Activated T-cell treated with anti-CD3 and anti-CD28 coated beads, Interleukin-2, amount 50 U/mL, for 72 hours (primary cell): ENCODE data around the gene IZUMO4. TPM values are rescaled to one million over a fixed set of nuclear protein-coding genes. Genes with fewer than 3 reads are reported as not detected.

Experiments
- ATAC-seq, 2 donors: fragments of 150-1000 bp; cut with Tn5 transposase; replicated peaks in 1 of 2; 2 replicates each; pipeline ENCODE4 v1.10.0; 2021; ENCODE audit warnings: moderate library complexity in 2 of 2, mild to moderate bottlenecking in 1 of 2
- DNase-seq, 2 donors: peaks; one replicate each; pipeline ENCODE4 v3.0.0; 2021 to 2022; ENCODE audit warnings: mixed read lengths in 1 of 2
- H3K27ac Mint-ChIP-seq: one replicate; pipeline ENCODE4 v1.8.0; 2022; ENCODE audit warnings: mild to moderate bottlenecking, moderate library complexity, mixed read lengths
- H3K27me3 Mint-ChIP-seq: one replicate; pipeline ENCODE4 v1.8.0; 2022; ENCODE audit warnings: low read depth, mixed read lengths
- H3K36me3 Mint-ChIP-seq, 2 donors: one replicate each; pipeline ENCODE4 v1.8.0; 2022; ENCODE audit warnings: mixed read lengths in 2 of 2, mild to moderate bottlenecking in 1 of 2; ENCODE audit not compliant: insufficient read depth in 2 of 2
- H3K4me1 Mint-ChIP-seq: one replicate; pipeline ENCODE4 v1.8.0; 2022; ENCODE audit warnings: low read depth, mixed read lengths
- H3K4me3 Mint-ChIP-seq, 2 donors: one replicate each; pipeline ENCODE4 v1.8.0; 2022; ENCODE audit warnings: mild to moderate bottlenecking in 2 of 2, mixed read lengths in 2 of 2, moderate library complexity in 2 of 2
- H3K9me3 Mint-ChIP-seq, 2 donors: one replicate each; pipeline ENCODE4 v1.8.0; 2022; ENCODE audit warnings: mixed read lengths in 2 of 2
- total RNA-seq, 2 donors: library from RNA; stranded (reverse); gene quantifications; one replicate each; pipeline ENCODE4 v1.2.3, GENCODE V29; 2022

Gene IZUMO4
- total RNA-seq, 2 donors from 2014 or later: 28.5 to 36.9 TPM

GRCh38 chr19:2111886-2112285, 15.2 kb downstream of the IZUMO4 start:
- DNase-seq (no peak), ATAC-seq (no peak)
- H3K36me3 Mint-ChIP-seq: peaks cover 4 to 19% of the 10 kb centered on the region in 2 donors
- H3K27me3 Mint-ChIP-seq: no peaks in the 10 kb centered on the region
- no peaks in the 10 kb centered on the region for H3K4me1 Mint-ChIP-seq
- no peaks in the 10 kb centered on the region for H3K9me3 Mint-ChIP-seq
- no peak overlapping the region for H3K4me3 Mint-ChIP-seq
- H3K27ac Mint-ChIP-seq: no peak overlapping the region

DNA sequence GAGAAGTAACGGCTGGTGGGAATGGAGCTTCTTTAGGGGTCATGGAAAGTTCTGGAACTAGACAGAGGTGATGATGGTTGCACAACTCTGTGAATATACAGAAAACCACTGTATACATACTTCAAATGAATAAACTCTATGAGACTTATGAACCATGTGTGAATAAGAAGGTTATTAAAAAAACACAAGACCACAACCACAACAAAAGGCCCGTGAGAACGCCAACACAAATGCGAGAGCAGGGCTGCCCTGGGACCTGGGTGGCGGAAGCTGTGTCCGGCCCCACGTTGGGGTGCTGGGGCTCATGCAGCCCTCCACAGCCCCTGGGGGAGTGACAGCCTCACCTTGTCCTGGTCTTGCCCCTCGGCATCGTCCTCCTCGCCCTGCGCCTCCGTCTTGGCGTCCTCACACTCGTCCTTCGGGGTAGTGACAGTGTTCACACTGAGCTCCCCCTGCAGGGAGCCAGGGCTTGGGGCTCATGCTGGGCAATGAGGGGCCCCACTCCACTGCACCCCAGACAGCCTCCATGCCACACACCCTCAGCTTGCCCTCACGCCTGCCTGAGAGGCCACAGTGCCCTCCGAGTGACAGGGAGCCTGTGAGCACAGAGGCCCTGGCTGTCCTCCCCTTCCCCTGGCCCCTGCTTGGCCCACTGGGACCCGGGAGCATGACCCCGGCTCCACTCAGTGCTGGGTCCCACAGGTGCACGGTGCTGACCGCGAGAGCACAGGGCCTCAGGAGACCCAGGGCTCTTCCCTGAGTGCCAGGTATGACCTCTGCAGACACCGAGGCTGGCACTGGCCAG, 16.0 kb downstream of the IZUMO4 start:
- no peaks in the 10 kb centered on the region for H3K9me3 Mint-ChIP-seq
- peaks cover 4 to 15% of the 10 kb centered on the region in 2 donors for H3K36me3 Mint-ChIP-seq
- ATAC-seq (peak in 1 of 2 donors; percentile 16), DNase-seq (no peak)
- H3K27me3 Mint-ChIP-seq: no peaks in the 10 kb centered on the region
- no peak overlapping the region for H3K4me3 Mint-ChIP-seq
- H3K27ac Mint-ChIP-seq: no peak overlapping the region
- H3K4me1 Mint-ChIP-seq: no peaks in the 10 kb centered on the region

GRCh38 chr19:2113439-2114211, 16.9 kb downstream of the IZUMO4 start:
- Mint-ChIP-seq H3K4me1 (no peaks in the 10 kb centered on the region), H3K4me3 (no peak overlapping the region), H3K9me3 (no peaks in the 10 kb centered on the region), H3K36me3 (peaks cover 2 to 15% of the 10 kb centered on the region in 2 donors), H3K27ac (no peak overlapping the region), H3K27me3 (no peaks in the 10 kb centered on the region)
- DNase-seq: no peak
- no peak for ATAC-seq

DNA sequence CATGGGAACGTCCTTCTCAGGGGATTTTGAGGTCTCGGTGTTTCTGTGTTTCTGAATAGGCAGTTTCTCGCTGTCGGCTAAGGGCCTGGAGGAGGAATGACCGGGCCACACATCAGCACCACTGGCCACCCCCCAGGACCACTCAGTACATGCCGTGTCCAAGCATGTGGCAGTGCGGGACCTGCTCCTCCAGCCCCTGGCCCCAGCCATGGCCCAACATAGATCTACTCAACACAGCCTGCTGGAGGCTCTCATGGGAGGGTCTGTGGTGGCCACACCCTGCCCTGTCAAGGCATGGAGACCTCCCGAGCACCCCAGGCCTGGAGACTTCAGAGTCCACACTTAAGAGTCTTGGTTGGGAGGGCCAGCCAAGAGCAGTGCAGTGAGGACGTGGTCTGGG, 17.5 kb downstream of the IZUMO4 start:
- no peaks in the 10 kb centered on the region for H3K4me1 Mint-ChIP-seq
- peaks cover 4 to 16% of the 10 kb centered on the region in 2 donors for H3K36me3 Mint-ChIP-seq
- H3K27ac Mint-ChIP-seq: no peak overlapping the region
- ATAC-seq (no peak), DNase-seq (no peak)
- no peaks in the 10 kb centered on the region for H3K9me3 Mint-ChIP-seq
- no peak overlapping the region for H3K4me3 Mint-ChIP-seq
- H3K27me3 Mint-ChIP-seq: no peaks in the 10 kb centered on the region

DNA sequence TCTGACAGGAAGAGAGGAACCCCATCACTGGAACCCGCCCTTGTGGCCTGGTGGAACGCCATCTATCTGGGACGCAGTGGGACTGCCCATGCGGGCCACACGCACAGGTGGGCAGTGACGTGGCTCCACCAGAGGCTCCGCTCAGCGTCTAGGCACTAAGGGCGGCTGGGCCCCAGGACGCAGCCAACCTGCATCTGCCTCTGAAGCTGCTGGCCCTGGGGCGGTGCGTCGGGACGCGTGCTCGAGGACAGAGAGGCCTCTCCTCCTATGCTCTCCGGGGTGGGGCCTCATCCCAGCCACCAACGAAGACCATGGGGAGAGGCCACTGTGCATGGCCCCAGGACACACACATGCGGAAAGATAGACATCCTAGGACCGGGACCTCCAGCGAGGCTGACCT, 18.1 kb downstream of the IZUMO4 start:
- Mint-ChIP-seq H3K4me1 (no peaks in the 10 kb centered on the region), H3K4me3 (no peak overlapping the region), H3K27ac (no peak overlapping the region), H3K9me3 (no peaks in the 10 kb centered on the region), H3K27me3 (no peaks in the 10 kb centered on the region), H3K36me3 (peaks cover 4 to 16% of the 10 kb centered on the region in 2 donors)
- ATAC-seq (no peak), DNase-seq (no peak)

DNA sequence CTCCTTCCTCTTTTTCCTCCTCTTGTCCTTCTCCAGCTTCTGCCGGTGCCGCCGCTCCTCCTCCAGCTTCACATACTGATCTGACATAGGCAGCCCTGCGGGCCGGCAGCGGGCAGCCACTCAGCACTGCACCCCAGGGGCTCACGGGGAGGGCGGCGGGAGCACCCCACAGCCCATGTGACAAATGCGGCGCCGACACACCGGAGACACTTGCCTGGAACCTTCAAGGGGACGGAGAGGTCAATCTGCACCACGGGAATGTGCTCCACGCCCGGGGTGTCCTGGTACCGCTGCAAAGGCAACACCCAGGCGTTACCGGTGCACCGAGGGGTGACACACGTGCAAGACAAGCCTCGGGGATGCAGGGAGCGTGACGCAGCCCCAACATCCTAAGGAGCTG, 18.6 kb downstream of the IZUMO4 start:
- H3K27ac Mint-ChIP-seq: no peak overlapping the region
- H3K9me3 Mint-ChIP-seq: no peaks in the 10 kb centered on the region
- no peak overlapping the region for H3K4me3 Mint-ChIP-seq
- H3K27me3 Mint-ChIP-seq: no peaks in the 10 kb centered on the region
- peaks cover 4 to 16% of the 10 kb centered on the region in 2 donors for H3K36me3 Mint-ChIP-seq
- H3K4me1 Mint-ChIP-seq: no peaks in the 10 kb centered on the region
- no peak for DNase-seq
- ATAC-seq: no peak

DNA sequence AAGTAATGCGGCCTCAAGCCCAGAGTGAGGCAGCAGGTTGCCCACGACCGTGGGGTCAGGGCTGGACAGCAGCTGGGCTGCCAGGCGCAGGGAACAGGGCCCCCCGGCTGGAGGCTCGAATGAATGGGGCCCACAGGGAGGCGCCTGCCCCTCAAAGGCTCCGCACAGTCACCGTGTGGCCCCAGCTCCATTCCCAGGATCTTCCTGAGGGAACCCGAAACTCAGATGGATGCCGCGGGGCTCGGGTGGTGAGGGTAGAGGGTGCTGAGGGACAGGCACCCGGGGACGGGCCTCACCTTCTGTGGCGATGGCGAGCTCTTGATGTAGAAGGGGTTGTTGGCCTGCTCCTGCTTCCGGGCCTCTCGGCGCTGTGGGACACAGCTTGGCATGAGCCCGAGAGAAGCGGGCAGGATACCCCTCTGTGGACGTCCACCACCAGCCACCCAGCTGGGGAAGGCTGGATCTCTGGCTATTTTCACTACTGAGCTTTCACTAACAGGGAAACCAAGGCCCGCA, 19.3 kb downstream of the IZUMO4 start:
- Mint-ChIP-seq H3K4me3 (no peak overlapping the region), H3K4me1 (no peaks in the 10 kb centered on the region), H3K9me3 (no peaks in the 10 kb centered on the region), H3K27ac (no peak overlapping the region), H3K27me3 (no peaks in the 10 kb centered on the region), H3K36me3 (peaks cover 4 to 16% of the 10 kb centered on the region in 2 donors)
- DNase-seq (no peak), ATAC-seq (no peak)

GRCh38 chr19:2116507-2116906, 19.8 kb downstream of the IZUMO4 start:
- H3K4me1 Mint-ChIP-seq: no peaks in the 10 kb centered on the region
- DNase-seq: no peak
- H3K9me3 Mint-ChIP-seq: no peaks in the 10 kb centered on the region
- H3K27me3 Mint-ChIP-seq: no peaks in the 10 kb centered on the region
- H3K27ac Mint-ChIP-seq: no peak overlapping the region
- H3K4me3 Mint-ChIP-seq: no peak overlapping the region
- ATAC-seq: no peak
- peaks cover 4 to 15% of the 10 kb centered on the region in 2 donors for H3K36me3 Mint-ChIP-seq

DNA sequence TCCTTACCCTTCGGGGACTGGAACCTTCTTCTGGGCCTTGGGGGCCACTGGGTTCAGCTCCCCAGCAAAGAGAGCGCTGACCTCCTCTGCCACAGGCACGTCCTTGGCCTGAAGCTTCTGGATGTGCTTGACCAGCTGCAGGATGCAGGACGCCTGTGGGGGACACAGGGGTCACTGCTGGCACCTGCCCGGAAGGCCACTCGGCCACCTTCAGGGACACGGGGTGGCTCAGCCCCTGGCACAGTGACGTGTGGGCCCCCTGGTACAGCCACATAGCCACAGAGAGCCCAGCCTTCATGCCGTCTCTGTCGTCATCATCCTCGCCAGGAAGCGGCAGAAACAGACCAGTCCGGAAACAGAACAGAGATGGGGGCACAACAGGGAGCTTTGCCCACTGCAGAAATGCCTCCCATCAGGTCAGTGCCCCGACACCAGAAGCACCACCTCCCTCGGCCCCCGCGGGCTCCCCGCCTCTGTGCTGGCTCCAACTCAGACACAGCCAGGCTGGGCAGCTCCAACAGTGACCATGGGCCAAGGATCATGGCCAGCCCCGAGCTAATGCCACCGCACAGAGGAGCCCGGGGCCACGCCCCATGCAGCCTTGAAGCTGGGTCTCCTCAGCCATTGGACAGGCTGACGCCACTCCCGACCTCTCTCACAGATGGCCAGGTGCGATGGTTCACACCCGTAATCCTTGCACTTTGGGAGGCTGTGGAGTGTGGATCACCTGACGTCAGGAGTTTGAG, 20.7 kb downstream of the IZUMO4 start:
- Mint-ChIP-seq H3K4me1 (no peaks in the 10 kb centered on the region), H3K36me3 (peaks cover 4 to 15% of the 10 kb centered on the region in 2 donors), H3K4me3 (no peak overlapping the region), H3K27ac (no peak overlapping the region), H3K9me3 (no peaks in the 10 kb centered on the region), H3K27me3 (no peaks in the 10 kb centered on the region)
- no peak for DNase-seq
- ATAC-seq: no peak

GRCh38 chr19:2118438-2118837, 21.7 kb downstream of the IZUMO4 start:
- Mint-ChIP-seq H3K36me3 (peaks cover 4 to 15% of the 10 kb centered on the region in 2 donors), H3K4me3 (no peak overlapping the region), H3K27me3 (no peaks in the 10 kb centered on the region), H3K4me1 (no peaks in the 10 kb centered on the region), H3K9me3 (no peaks in the 10 kb centered on the region), H3K27ac (no peak overlapping the region)
- ATAC-seq: no peak
- DNase-seq: no peak

DNA sequence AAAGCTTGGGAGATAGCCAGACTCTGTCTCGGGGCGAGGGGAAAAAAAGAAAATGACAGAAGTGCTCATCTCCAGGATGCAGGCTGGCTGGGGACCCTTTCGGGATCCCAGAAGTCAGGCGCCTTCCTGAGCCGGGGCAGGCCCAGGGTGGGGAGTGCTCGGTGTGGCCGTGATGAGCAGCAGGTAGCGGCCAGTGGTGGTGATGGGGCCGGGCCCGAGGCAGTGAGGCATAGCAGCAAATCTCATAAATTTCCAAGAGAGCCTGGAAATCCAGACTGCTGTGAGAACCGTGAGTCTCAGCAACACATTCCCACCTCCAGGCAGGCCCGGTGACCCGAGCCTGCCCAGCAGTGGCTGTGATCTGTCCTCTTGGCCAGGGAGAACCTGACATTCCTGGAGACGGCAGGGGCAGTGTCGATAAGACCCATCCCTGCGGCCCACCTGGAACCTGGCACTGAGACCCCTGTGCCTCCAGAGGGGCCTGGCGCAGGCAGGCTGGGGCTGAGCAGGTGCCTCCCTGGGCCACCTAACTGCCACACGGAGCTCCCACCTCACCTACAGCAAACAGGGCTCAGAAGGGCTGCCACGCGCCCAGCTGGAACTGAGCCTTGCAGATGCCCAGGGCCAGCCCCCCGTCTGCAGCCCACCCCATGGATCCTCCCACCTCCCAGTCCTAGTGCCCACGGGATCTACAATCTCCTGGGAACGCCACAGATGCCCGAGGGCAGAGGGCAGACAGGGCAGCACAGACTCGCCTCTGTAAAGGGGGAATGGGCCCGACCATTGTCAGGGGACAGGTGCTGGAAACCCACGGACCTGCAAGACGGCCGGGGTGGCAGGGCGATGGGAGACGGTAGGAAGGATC, 23.4 kb downstream of the IZUMO4 start:
- Mint-ChIP-seq H3K36me3 (peaks cover 3 to 13% of the 10 kb centered on the region in 2 donors), H3K27me3 (no peaks in the 10 kb centered on the region), H3K27ac (no peak overlapping the region), H3K4me1 (no peaks in the 10 kb centered on the region), H3K4me3 (no peak overlapping the region), H3K9me3 (no peaks in the 10 kb centered on the region)
- DNase-seq (no peak), ATAC-seq (no peak)

DNA sequence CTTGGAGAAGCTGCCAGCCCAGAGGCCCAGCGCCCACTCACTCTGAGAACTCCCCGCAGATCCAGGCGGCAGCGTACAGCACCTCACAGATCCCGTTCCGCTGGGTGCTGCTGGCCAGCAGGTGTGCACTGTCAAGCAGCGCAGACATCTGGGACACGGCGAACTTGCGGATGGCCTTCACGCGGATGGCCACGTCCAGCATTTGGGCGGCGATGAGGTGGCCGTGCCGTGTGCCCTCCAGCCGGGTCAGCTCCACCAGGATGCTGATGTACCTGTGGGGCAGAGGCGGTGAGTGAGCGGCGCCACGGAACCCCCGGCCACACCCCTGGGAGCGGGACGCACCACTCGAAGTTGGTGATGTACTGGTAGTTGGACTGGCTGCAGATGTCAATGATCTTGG, 24.1 kb downstream of the IZUMO4 start:
- Mint-ChIP-seq H3K27me3 (no peaks in the 10 kb centered on the region), H3K36me3 (peaks cover 2 to 11% of the 10 kb centered on the region in 2 donors), H3K4me1 (no peaks in the 10 kb centered on the region), H3K9me3 (no peaks in the 10 kb centered on the region), H3K27ac (no peak overlapping the region), H3K4me3 (no peak overlapping the region)
- ATAC-seq (no peak), DNase-seq (no peak)
